Liver (tissue), 9 donors: ENCODE results near the gene ZFP91. TPM values are rescaled to one million over a fixed set of nuclear protein-coding genes. Genes with fewer than 3 reads are reported as not detected.

ENCODE experiments used
- DNase-seq: peaks from one replicate; pipeline ENCODE4 v3.0.0-alpha.2; 2017; ENCODE audit warnings: low spot score
- H3K27ac ChIP-seq, 2 donors: one replicate each; pipeline ENCODE4 v1.7.0; 2013; ENCODE audit warnings: inconsistent platforms in 2 of 2, low read length in 2 of 2, control low read depth in 1 of 2, low read depth in 1 of 2, mild to moderate bottlenecking in 1 of 2
- H3K27me3 ChIP-seq, 4 donors: one replicate each; pipeline versions ENCODE4 v1.6.1 to v1.7.0; 2013; ENCODE audit warnings: low read length in 3 of 4, inconsistent platforms in 1 of 4, mild to moderate bottlenecking in 1 of 4, moderate library complexity in 1 of 4; ENCODE audit not compliant: control insufficient read depth in 4 of 4, insufficient read depth in 4 of 4
- H3K36me3 ChIP-seq, 4 donors: one replicate each; pipeline versions ENCODE4 v1.6.1 to v1.7.0; 2013; ENCODE audit warnings: low read length in 3 of 4, mild to moderate bottlenecking in 3 of 4, low read depth in 1 of 4, moderate library complexity in 1 of 4; ENCODE audit not compliant: control insufficient read depth in 4 of 4, insufficient read depth in 3 of 4
- H3K4me1 ChIP-seq, 4 donors: one replicate each; pipeline versions ENCODE4 v1.6.1 to v1.7.0; 2013; ENCODE audit warnings: low read length in 3 of 4, mild to moderate bottlenecking in 3 of 4, moderate library complexity in 1 of 4; ENCODE audit not compliant: control insufficient read depth in 4 of 4, insufficient read depth in 4 of 4
- H3K4me3 ChIP-seq, 3 donors: one replicate each; pipeline versions ENCODE4 v1.6.1 to v1.7.0; 2013; ENCODE audit warnings: low read length in 3 of 3, control low read depth in 1 of 3, low read depth in 1 of 3, mild to moderate bottlenecking in 1 of 3
- H3K9ac ChIP-seq, 2 donors: one replicate each; pipeline ENCODE4 v1.7.0; 2013; ENCODE audit warnings: low read length in 2 of 2, mild to moderate bottlenecking in 2 of 2, moderate library complexity in 2 of 2, control low read depth in 1 of 2, low read depth in 1 of 2
- H3K9me3 ChIP-seq, 4 donors: one replicate each; pipeline versions ENCODE4 v1.6.1 to v1.7.0; 2013; ENCODE audit warnings: low read length in 3 of 4; ENCODE audit not compliant: control insufficient read depth in 4 of 4
- FOXA1 ChIP-seq: IDR thresholded peaks from 2 replicates; pipeline ENCODE4 v1.6.1; 2016; ENCODE audit warnings: antibody characterized with exemption
- FOXA2 ChIP-seq: IDR thresholded peaks from 2 replicates; pipeline ENCODE4 v1.6.1; 2016; ENCODE audit warnings: antibody characterized with exemption
- GABPA ChIP-seq, 2 donors: IDR thresholded peaks in 1 of 2; conservative IDR thresholded peaks in 1 of 2; 2 replicates each; pipeline ENCODE4 v1.6.1; 2016; ENCODE audit warnings: antibody characterized with exemption in 2 of 2, mild to moderate bottlenecking in 1 of 2, moderate library complexity in 1 of 2
- HNF4A ChIP-seq, 2 donors: conservative IDR thresholded peaks; 2 replicates each; pipeline ENCODE4 v1.6.1; 2016; ENCODE audit warnings: antibody characterized with exemption in 2 of 2, mild to moderate bottlenecking in 2 of 2
- HNF4G ChIP-seq: IDR thresholded peaks from 2 replicates; pipeline ENCODE4 v1.6.1; 2016; ENCODE audit warnings: antibody characterized with exemption
- JUND ChIP-seq, 2 donors: IDR thresholded peaks; 2 replicates each; pipeline ENCODE4 v1.6.1; 2016; ENCODE audit warnings: antibody characterized with exemption in 2 of 2
- NR2F2 ChIP-seq: IDR thresholded peaks from 2 replicates; pipeline ENCODE4 v1.6.1; 2016; ENCODE audit warnings: antibody characterized with exemption
- RAD21 ChIP-seq, 2 donors: IDR thresholded peaks; 2 replicates each; pipeline ENCODE4 v1.6.1; 2016; ENCODE audit warnings: antibody characterized with exemption in 2 of 2, mild to moderate bottlenecking in 2 of 2
- RXRA ChIP-seq, 2 donors: IDR thresholded peaks; 2 replicates each; pipeline ENCODE4 v1.6.1; 2017 to 2018; ENCODE audit warnings: antibody characterized with exemption in 2 of 2, mild to moderate bottlenecking in 1 of 2
- SP1 ChIP-seq: IDR thresholded peaks from 2 replicates; pipeline ENCODE4 v1.6.1; 2018; ENCODE audit warnings: antibody characterized with exemption, mild to moderate bottlenecking
- TAF1 ChIP-seq: conservative IDR thresholded peaks from 2 replicates; pipeline ENCODE4 v1.6.1; 2016; ENCODE audit warnings: antibody characterized with exemption, mild to moderate bottlenecking
- YY1 ChIP-seq: IDR thresholded peaks from 2 replicates; pipeline ENCODE4 v1.6.1; 2016; ENCODE audit warnings: antibody characterized with exemption, mild to moderate bottlenecking
- WGBS: extraction: QIAGEN DNeasy Blood & Tissue Kit; methylation state at CpG from one replicate; pipeline ENCODE4 v1.1.7; 2013; 5-methylcytosine and 5-hydroxymethylcytosine counted together
- polyA plus RNA-seq, 2 donors: library from polyadenylated mRNA; stranded (reverse) in 1 of 2; unstranded in 1 of 2; fragments of 200-250 nt in 1 of 2; fragments of >200 nt in 1 of 2; fragmentation: Nextera tagmentation in 1 of 2; extraction: Ambion mirVana in 1 of 2; gene quantifications; one replicate each; pipeline versions ENCODE4 v1.2.1 to v1.2.3, GENCODE V29; 2013 to 2015
- total RNA-seq, 2 donors: library from RNA; depleted of rRNA; stranded (reverse); fragments of >200 nt; gene quantifications; one replicate each; pipeline ENCODE4 v1.2.3, GENCODE V29; 2014
- TF ChIP-seq, protein P1 (sequence below): IDR thresholded peaks from 2 replicates; pipeline ENCODE4 v1.6.1; 2016; ENCODE audit warnings: antibody characterized with exemption, mild to moderate bottlenecking
- TF ChIP-seq, protein P2 (sequence below): IDR thresholded peaks from 2 replicates; pipeline ENCODE4 v1.6.1; 2016; ENCODE audit warnings: antibody characterized with exemption
- TF ChIP-seq, protein P3 (sequence below): IDR thresholded peaks from 2 replicates; pipeline ENCODE4 v1.6.1; 2016; ENCODE audit warnings: antibody characterized with exemption
- donor health status: healthy.
- donor health status: healthy.
- donor health status: healthy.
- donor health status: healthy.
- donor health status: healthy.

The ZFP91 gene
- total and polyA plus RNA-seq, 4 donors, result 8.9 to 27.8 (median 20.0) TPM

DNA sequence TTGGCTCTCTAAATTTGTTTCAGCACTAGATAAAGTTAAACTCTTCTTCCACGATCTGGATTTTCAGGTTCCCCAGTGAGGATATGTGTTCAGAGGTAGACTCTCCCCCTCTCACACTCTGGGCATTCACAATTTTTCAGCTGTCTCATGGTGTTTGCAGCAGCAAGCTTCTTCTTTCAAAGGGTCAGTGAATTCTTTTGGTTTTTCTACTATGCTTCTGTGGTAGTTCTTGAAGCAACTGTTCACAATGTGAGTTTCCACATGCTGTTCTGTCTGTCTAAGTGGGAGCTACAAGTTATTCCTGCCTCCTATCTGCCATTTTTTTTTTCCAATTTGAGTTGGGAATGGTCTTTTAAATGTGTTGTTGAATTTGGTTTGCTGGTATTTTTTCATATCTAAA, 69.0 kb downstream of the ZFP91 start:
- TF ChIP-seq, protein P1, sequence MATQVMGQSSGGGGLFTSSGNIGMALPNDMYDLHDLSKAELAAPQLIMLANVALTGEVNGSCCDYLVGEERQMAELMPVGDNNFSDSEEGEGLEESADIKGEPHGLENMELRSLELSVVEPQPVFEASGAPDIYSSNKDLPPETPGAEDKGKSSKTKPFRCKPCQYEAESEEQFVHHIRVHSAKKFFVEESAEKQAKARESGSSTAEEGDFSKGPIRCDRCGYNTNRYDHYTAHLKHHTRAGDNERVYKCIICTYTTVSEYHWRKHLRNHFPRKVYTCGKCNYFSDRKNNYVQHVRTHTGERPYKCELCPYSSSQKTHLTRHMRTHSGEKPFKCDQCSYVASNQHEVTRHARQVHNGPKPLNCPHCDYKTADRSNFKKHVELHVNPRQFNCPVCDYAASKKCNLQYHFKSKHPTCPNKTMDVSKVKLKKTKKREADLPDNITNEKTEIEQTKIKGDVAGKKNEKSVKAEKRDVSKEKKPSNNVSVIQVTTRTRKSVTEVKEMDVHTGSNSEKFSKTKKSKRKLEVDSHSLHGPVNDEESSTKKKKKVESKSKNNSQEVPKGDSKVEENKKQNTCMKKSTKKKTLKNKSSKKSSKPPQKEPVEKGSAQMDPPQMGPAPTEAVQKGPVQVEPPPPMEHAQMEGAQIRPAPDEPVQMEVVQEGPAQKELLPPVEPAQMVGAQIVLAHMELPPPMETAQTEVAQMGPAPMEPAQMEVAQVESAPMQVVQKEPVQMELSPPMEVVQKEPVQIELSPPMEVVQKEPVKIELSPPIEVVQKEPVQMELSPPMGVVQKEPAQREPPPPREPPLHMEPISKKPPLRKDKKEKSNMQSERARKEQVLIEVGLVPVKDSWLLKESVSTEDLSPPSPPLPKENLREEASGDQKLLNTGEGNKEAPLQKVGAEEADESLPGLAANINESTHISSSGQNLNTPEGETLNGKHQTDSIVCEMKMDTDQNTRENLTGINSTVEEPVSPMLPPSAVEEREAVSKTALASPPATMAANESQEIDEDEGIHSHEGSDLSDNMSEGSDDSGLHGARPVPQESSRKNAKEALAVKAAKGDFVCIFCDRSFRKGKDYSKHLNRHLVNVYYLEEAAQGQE, result no peak
- TF ChIP-seq HNF4G, result no peak
- no peak for TF ChIP-seq RAD21 (IDR thresholded peaks at IDR 0.05)
- TF ChIP-seq GABPA (IDR thresholded peaks at IDR 0.05 in 1 of 2, conservative IDR thresholded peaks at IDR 0.05 in 1 of 2), result no peak
- no peak for TF ChIP-seq HNF4A (conservative IDR thresholded peaks at IDR 0.05)
- 88% methylated on average over 1 of the region's 1 CpG for WGBS
- no peaks in the 10 kb centered on the region for H3K9me3 ChIP-seq

DNA sequence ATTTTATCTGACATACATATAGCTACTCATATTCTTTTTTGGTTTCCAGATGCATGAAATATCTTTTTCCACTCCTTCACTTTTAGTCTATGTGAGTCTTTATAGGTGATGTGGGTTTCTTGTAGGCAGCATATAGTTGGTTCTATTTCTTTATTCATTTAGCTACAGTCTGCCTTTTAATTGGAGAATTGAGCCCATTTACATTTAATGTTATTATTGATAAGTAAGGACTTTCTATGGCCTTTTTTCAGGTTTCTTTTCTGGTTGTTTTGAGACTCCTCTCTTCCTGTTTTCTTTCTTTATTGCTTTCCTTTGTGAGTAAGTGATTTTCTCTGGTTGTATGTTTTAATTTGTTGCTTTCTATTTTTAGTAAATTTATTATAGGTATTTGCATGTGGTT, 70.8 kb downstream of the ZFP91 start:
- DNase-seq, result no peak
- Histone ChIP-seq H3K27me3 (no peaks in the 10 kb centered on the region), H3K4me1 (peaks cover 0 to 6% (median 4%) of the 10 kb centered on the region in 4 donors), H3K27ac (no peak overlapping the region), H3K9ac (no peak overlapping the region), H3K4me3 (no peak overlapping the region), H3K9me3 (no peaks in the 10 kb centered on the region), H3K36me3 (no peaks in the 10 kb centered on the region)
- TF ChIP-seq JUND (IDR thresholded peaks at IDR 0.05) (no peak), HNF4A (conservative IDR thresholded peaks at IDR 0.05) (no peak), FOXA1 (no peak), TAF1 (no peak), HNF4G (no peak), RXRA (IDR thresholded peaks at IDR 0.05) (no peak), NR2F2 (no peak), RAD21 (IDR thresholded peaks at IDR 0.05) (no peak), YY1 (no peak), GABPA (IDR thresholded peaks at IDR 0.05 in 1 of 2, conservative IDR thresholded peaks at IDR 0.05 in 1 of 2) (no peak), SP1 (no peak), FOXA2 (no peak)
- TF ChIP-seq, protein P1, result no peak
- TF ChIP-seq, protein P2, sequence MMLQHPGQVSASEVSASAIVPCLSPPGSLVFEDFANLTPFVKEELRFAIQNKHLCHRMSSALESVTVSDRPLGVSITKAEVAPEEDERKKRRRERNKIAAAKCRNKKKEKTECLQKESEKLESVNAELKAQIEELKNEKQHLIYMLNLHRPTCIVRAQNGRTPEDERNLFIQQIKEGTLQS, result no peak
- TF ChIP-seq, protein P3, sequence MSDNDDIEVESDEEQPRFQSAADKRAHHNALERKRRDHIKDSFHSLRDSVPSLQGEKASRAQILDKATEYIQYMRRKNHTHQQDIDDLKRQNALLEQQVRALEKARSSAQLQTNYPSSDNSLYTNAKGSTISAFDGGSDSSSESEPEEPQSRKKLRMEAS, result no peak

More for the DNA sequence above, 69.0 kb downstream of the ZFP91 start:
- Histone ChIP-seq H3K4me3 (no peak overlapping the region), H3K27me3 (no peaks in the 10 kb centered on the region), H3K4me1 (no peaks in the 10 kb centered on the region), H3K36me3 (no peaks in the 10 kb centered on the region), H3K9ac (no peak overlapping the region), H3K27ac (no peak overlapping the region)
- DNase-seq, result no peak
